Stimulated activated CD4-positive, alpha-beta T cell treated with anti-CD3 and anti-CD28 coated beads, Interleukin-1b, Interleukin-23, amount 100 ng/mL, for 4 hours (primary cell): ENCODE measurements around the gene ABCD3.
A peak's percentile ranks its signal among the peaks of the same experiment; 100 is the strongest.
"Not testable (repeated sequence)": the region's sequence is repeated elsewhere in the genome, so short reads cannot be mapped to it uniquely, and the experiment has no call there.

Source experiments
- DNase-seq, 2 donors: peaks; one replicate each; pipeline ENCODE4 v3.0.0-alpha.2; 2020; ENCODE audit warnings: low read depth in 2 of 2

The ABCD3 gene

GRCh38 chr1:94417978-94418663 is at the start of gene ABCD3:
ABCD3 (plus strand) TSS chr1:94418389; CDS start chr1:94418479, 90 bp downstream.
- peak; percentile 95 to 96 for DNase-seq

DNA sequence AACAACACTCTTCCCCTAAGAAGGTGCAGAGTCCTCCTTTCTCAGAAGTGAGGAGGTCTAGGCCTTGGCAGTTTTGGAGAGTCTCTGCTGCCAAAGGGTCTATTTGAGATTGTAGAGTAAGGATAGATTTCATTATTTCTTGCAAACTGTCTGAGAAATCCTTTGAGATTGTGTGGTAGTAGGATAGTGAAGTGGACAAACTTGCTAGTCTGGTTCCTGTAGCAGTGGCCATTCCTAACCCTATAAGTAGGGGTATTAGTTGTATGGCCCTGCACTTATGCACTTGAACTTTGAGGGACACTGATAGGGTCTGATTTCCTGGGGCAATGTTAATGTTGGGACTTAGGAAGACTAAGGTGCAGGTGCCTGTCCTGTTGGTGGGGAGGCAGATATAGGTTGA is 45.4 kb upstream of the ABCD3 start:
- not testable (repeated sequence) for DNase-seq

DNA sequence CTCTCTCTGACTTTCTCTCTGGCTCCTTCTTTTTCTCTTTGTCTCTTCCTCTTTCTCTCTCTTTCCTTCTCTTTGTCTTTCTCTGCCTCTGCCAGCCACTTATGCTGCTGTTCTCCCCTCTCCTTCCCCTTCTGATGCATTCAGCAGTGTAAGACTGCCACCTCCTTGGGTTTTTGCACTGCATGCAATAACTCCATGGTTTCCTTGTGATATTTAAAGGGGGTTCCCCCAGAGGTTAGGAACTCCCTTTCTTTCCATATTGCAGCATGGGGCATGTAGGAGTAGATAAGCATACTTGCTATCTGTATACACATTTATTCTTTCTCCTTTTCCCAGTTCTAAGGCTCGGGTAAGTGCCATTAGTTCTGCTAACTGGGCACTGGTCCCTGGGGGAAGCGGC is 44.9 kb upstream of the ABCD3 start:
- not testable (repeated sequence) for DNase-seq

GRCh38 chr1:94375666-94376065 is 42.5 kb upstream of the ABCD3 start:
- DNase-seq: not testable (repeated sequence)

DNA sequence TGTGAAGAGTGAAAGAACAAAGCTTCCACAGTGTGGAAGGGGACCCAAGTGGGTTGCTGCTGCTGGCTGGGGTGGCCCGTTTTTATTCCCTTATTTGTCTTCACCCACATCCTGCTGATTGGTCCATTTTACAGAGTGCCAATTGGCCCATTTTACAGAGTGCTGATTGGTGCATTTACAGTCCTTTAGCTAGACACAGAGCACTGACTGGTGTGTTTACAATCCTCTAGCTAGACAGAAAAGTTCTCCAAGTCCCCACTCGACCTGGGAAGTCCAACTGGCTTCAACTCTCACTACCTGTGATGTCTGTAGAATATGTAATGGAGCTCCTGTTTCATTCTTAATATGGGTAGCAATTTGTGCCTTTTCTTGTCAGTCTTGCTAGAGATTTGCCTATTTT is 39.7 kb upstream of the ABCD3 start:
- DNase-seq: not testable (repeated sequence)

DNA sequence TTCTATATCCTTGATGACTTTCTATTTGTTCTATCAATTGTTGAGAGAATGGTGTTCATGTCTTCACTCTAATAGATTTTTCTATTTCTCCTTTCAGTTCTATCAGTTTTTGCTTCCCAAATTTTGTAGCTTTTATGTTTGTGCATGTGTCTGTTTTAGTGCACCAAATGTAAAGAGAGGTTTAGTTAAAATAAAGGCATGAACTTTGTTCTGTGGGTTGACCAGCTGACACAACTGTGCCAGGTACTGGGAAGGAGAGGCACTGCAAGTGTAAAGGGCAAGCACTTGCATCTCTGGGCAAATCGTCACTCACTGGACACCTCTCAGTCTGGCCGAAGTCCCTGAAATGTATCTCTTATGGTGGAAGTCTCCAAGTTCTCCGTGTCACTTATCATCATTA is 38.6 kb upstream of the ABCD3 start:
- DNase-seq: no peak

DNA sequence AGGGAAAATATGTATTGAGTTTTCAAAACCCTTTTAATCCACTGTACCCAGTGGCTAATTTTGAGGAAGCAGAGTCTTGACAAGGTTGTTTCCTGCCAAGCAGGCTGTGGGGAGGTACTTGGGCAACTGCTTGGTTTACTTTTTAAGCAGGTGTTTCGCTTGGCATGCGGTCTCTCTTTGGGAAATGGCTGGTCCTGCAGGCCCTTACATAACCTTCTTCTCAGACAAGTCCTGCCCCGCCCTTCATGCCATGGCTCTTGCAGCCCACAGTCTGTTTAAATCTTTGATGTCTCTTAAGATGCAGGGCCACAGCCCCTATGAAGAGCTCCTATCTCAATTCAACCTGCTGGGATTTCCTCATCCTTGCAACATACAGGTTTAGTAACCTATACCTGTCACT is 36.0 kb upstream of the ABCD3 start:
- no peak for DNase-seq

DNA sequence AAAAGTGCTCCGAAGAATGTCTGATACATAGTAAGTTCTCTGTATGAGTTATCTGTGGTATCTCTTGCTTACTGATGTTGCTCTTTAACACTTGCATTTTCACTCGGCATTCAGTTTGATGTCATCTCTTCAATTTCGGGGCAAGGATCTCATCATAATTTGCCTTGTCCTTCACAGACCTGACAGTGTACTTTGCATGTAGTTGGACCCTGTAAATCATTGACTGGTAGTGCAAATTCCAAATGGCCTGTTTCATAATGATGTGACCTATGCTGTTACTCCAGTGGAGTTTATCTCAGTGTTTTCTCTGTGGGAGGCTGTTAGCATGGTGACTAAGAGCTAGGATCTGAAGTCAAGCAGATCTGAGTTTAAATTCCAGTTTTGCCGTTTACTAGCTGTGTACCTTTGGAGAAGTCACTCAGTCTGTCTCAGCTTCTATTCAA is 34.2 kb upstream of the ABCD3 start:
- no peak for DNase-seq

GRCh38 chr1:94384485-94385265 is 33.5 kb upstream of the ABCD3 start:
- DNase-seq: no peak

GRCh38 chr1:94385308-94385929 is 32.8 kb upstream of the ABCD3 start:
- DNase-seq: no peak

DNA sequence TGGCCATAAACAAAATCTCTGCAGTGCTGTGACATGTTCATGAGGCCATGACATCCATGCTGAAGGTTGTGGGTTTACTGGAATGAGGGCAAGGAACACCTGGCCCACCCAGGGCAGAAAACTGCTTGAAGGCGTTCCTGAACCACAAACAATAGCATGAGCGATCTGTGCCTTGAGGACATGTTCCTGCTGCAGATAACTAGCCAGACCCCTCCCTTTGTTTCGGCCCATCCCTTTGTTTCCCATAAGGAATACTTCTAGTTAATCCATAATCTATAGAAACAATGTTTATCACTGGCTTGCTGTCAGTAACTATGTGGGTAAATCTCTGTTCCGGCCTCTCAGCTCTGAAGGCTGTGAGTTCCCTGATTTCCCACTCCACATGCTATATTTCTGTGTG is 28.9 kb upstream of the ABCD3 start:
- no peak for DNase-seq

DNA sequence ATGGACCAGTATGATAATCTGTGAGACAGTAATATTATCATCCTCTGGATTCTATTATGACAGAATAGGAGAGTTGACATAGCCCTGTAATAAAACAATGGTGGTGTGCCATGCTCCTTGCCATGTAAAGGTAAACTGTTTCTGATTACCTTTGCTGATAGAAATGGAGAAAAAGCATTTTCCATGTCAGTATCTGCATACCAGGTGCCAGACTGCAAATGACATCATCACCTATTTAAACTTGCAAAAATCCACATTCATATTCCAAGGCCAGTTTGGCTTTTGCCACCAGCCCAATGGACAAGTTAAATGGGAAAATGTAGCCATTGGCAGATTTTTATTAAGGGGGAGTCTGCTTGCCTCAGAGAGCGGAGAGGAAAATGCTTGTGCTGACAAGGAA is 23.9 kb upstream of the ABCD3 start:
- no peak for DNase-seq

DNA sequence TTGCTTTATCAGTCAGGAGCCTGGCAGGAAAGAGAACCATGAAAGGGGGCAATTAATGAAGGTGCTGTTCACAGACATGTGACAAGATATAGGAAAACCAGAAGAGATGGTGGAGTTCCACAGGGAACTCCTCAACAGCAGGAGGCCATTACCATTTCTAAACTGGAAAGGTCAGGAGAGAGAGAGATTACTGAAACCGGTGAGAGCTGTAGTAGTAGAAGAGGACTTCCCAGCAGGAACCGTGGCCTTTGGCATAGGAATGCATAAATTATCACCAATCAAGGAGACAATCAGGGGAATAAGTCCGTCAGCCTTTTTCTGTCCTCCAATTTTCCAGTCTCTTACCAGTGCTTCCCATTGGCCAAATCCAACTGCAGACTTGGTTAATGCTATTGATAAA is 23.0 kb upstream of the ABCD3 start:
- no peak for DNase-seq

DNA sequence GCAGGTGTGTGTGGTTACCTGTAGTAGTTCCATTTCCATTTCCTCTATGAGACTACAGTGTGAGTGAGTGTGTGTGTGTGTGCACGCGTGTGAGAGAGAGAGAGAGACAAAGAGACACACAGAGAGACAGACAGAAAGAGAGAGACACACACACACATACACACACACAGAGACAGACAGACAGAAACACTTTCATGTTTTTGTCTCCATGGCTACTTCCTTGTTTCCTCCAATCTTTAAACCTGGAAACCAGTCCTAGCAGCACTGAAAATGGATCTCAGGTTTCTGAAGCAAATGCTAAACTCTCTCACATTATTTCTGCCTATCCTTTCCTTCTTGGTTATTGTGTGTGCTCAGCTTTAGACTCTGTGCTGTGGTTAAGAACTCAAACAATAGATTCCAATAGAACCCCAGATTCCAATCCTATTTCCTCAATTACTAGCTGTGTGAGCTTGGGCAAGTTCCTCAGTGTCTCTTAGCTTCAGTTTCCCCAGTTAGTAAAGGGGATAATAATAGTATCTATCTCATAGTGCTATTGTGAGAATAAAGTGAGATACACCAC is 22.4 kb upstream of the ABCD3 start:
- no peak for DNase-seq

GRCh38 chr1:94396356-94397010 is 21.7 kb upstream of the ABCD3 start:
- DNase-seq: no peak

GRCh38 chr1:94398356-94398755 is 19.8 kb upstream of the ABCD3 start:
- no peak for DNase-seq

GRCh38 chr1:94399453-94399852 is 18.7 kb upstream of the ABCD3 start:
- DNase-seq: no peak

DNA sequence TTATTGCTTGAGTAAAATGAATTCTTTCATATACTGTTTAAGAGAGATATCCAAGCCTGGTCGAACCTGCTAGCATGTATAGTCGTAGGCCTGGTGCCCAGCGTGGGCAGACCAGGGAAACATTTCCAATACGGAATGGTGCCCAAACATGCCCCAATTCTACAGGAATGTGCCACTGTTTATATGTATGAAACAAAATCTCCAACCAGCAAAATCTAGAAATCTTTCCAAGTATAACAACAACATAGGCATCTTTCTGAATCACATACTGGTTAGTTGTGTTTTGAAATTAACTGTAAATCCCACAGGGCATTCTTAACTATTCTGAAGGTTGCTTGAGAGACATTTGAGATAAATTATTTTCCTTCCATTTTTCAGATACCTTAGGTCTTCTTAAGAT is 17.0 kb upstream of the ABCD3 start:
- no peak for DNase-seq

DNA sequence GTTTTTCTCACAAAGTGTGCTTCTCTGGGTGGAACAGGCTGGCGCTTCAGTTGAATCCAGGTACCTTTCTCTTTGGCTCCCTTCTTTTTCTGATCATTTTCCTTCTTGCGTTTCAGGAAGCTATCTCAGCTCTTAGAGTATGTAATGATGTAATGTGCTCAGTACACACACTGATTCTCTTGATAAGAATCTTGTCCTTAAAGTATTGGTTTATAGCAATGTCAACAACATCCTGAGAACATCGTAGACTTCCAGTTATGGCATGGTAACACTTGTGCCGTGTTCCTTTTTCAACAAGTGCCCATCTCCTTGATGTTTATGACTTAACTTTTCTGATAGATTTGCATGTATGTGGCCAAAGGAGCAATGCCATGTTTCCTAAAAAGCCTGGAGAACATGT is 11.7 kb upstream of the ABCD3 start:
- DNase-seq: no peak

DNA sequence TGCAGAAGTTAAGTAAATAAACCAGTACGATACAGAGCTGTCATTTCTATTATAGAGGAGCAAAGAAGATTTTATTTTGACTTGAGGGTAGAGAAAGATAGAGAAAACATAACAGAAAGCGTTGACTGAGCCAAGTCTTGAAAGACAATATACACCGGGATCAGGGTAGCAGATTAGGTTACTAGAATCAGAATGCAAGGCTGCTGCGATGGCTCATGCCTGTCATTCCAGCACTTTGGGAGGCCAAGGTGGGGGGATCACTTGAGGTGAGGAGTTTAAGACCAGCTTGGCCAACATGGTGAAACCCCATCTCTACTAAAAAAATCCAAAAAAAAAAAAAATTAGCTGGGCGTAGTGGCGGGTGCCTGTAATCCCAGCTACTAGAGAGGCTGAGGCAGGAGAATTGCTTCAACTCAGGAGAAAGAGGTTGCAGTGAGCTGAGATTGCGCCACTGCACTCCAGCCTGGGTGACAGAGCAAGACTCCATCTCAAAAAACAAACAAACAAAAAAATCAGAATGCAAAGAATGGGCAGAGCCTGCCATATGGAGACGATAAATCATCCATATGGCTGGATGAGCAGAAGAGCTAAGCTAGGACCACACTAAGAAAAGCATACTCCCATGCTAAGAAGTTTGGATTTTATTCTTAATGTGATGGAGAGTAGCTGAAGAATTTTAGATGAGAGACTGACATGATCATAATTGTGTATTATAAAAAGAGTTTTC is 9.9 kb upstream of the ABCD3 start:
- DNase-seq: no peak

GRCh38 chr1:94411237-94411636 is 7.0 kb upstream of the ABCD3 start:
- no peak for DNase-seq
